Osteoblast (primary cell): ENCODE measurements around the gene GJA5. TPM values are rescaled to one million over a fixed set of nuclear protein-coding genes. Genes with fewer than 3 reads are reported as not detected.

Source experiments
- DNase-seq: peaks from one replicate; pipeline ENCODE4 v3.0.0; 2011; ENCODE audit warnings: low spot score, mixed read lengths; ENCODE audit not compliant: insufficient read length; ENCODE audit errors: missing footprints
- H2AFZ ChIP-seq: 2 replicates; pipeline ENCODE4 v1.6.0; 2011; ENCODE audit warnings: mild to moderate bottlenecking, low read length
- H3K27ac ChIP-seq: 2 replicates; pipeline ENCODE4 v1.5.1; 2011; ENCODE audit warnings: mild to moderate bottlenecking, low read depth, low read length, moderate library complexity
- H3K27me3 ChIP-seq: 2 replicates; pipeline ENCODE4 v1.6.0; 2012; ENCODE audit warnings: mild to moderate bottlenecking, control low read depth, inconsistent platforms, low read length, moderate library complexity; ENCODE audit not compliant: insufficient read depth
- H3K36me3 ChIP-seq: 2 replicates; pipeline ENCODE4 v1.5.1; 2011; ENCODE audit warnings: mild to moderate bottlenecking, low read length, control low read depth, moderate library complexity; ENCODE audit not compliant: insufficient read depth
- H3K4me1 ChIP-seq: 2 replicates; pipeline ENCODE4 v1.5.1; 2011; ENCODE audit warnings: mild to moderate bottlenecking, low read length, control low read depth, moderate library complexity; ENCODE audit not compliant: insufficient read depth
- H3K4me2 ChIP-seq: 2 replicates; pipeline ENCODE4 v1.6.0; 2011; ENCODE audit warnings: mild to moderate bottlenecking, low read length; ENCODE audit not compliant: insufficient read depth
- H3K4me3 ChIP-seq: fragments of 200-600 bp; sonication (generic); 3 replicates; pipeline ENCODE4 v1.5.1; 2012; ENCODE audit warnings: mild to moderate bottlenecking, low read length, inconsistent platforms; ENCODE audit not compliant: insufficient read depth
- H3K79me2 ChIP-seq: 2 replicates; pipeline ENCODE4 v1.6.0; 2012; ENCODE audit warnings: mild to moderate bottlenecking, low read length, control low read depth, inconsistent platforms; ENCODE audit not compliant: insufficient read depth
- H3K9me3 ChIP-seq: 2 replicates; pipeline ENCODE4 v1.5.1; 2011; ENCODE audit warnings: low read depth, low read length, control low read depth
- H4K20me1 ChIP-seq: 2 replicates; pipeline ENCODE4 v1.6.0; 2012; ENCODE audit warnings: mild to moderate bottlenecking, low read length, control low read depth; ENCODE audit not compliant: insufficient read depth
- total RNA-seq: library from RNA; depleted of rRNA; stranded (reverse); fragments of >200 nt; gene quantifications from 2 replicates; pipeline ENCODE4 v1.2.3, GENCODE V29; 2012
- TF ChIP-seq, protein P1 (sequence below): IDR thresholded peaks from 2 replicates; pipeline ENCODE4 v1.5.1; 2011; ENCODE audit warnings: mild to moderate bottlenecking, low read depth, low read length, moderate library complexity; ENCODE audit errors: extremely low read depth

Gene GJA5
- total RNA-seq, 1 donor: not detected

DNA sequence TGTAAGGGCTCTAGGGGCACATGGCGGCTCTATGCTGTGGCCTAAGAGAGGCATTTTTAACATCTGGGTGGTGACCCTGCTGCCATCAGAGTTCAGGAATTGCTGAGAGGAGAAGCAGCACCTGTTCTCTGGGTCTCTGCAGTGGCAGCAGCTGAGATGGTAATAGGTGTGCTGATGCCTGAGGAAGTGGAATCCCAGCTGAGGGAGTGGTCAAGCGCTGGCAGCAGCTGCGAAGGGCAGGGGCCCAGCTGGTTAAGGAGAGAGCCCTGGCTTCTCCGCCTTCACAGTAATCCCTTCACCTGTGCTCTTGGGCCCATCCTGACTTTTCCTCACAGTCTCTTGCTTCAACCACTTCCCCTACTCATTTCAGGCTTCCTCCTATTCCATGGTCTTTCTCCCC is 39.8 kb downstream of the GJA5 start:
- H3K9me3 ChIP-seq: no peaks in the 10 kb centered on the region
- H3K36me3 ChIP-seq: no peaks in the 10 kb centered on the region
- no peaks in the 10 kb centered on the region for H3K4me1 ChIP-seq
- no peak overlapping the region for H3K27ac ChIP-seq
- H3K27me3 ChIP-seq: no peaks in the 10 kb centered on the region
- no peak for DNase-seq
- no peak overlapping the region for H2AFZ ChIP-seq
- H3K79me2 ChIP-seq: no peaks in the 10 kb centered on the region
- no peaks in the 10 kb centered on the region for H4K20me1 ChIP-seq
- no peak overlapping the region for H3K4me2 ChIP-seq
- TF ChIP-seq, protein P1, sequence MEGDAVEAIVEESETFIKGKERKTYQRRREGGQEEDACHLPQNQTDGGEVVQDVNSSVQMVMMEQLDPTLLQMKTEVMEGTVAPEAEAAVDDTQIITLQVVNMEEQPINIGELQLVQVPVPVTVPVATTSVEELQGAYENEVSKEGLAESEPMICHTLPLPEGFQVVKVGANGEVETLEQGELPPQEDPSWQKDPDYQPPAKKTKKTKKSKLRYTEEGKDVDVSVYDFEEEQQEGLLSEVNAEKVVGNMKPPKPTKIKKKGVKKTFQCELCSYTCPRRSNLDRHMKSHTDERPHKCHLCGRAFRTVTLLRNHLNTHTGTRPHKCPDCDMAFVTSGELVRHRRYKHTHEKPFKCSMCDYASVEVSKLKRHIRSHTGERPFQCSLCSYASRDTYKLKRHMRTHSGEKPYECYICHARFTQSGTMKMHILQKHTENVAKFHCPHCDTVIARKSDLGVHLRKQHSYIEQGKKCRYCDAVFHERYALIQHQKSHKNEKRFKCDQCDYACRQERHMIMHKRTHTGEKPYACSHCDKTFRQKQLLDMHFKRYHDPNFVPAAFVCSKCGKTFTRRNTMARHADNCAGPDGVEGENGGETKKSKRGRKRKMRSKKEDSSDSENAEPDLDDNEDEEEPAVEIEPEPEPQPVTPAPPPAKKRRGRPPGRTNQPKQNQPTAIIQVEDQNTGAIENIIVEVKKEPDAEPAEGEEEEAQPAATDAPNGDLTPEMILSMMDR: no peak
- no peak overlapping the region for H3K4me3 ChIP-seq

GRCh38 chr1:147719711-147720225 is 40.6 kb downstream of the GJA5 start:
- Histone ChIP-seq H3K4me3 (no peak overlapping the region), H3K79me2 (no peaks in the 10 kb centered on the region), H2AFZ (no peak overlapping the region), H3K9me3 (no peaks in the 10 kb centered on the region), H3K4me1 (no peaks in the 10 kb centered on the region), H3K36me3 (no peaks in the 10 kb centered on the region), H3K27ac (no peak overlapping the region), H4K20me1 (no peaks in the 10 kb centered on the region), H3K27me3 (peaks cover 2% of the 10 kb centered on the region), H3K4me2 (no peak overlapping the region)
- no peak for DNase-seq
- TF ChIP-seq, protein P1: no peak

DNA sequence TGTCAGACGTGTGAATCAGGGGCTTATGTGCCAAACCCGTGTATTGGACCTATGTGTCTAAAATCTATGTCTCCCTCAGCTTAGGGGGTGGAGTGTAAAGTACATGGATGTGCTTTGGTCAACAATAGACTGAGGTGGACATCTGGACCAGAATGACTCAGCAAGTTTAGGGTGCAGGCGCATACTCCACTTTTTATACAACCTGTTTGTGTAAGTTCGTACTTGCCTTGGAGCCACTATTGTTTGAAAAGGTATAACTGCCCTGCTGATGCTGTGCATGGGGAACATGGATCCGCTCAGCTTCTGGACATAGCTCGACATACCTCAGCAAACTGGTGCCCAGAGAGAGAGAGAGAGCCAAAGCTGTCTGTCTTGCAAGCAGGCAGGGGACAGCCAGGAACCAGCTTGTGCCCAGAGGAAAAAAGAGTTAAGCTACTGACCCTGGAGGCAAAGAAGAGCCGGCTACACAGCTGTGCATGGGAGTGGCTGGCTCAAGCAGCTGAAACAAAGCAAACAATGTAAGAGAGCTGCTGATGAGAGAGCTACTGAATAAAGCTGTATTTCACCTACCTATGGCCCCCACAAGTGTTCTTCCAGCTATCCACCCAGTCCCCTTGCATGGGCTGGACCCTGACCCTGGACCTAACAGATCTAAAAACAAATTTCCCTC is 41.2 kb downstream of the GJA5 start:
- DNase-seq: no peak
- no peaks in the 10 kb centered on the region for H4K20me1 ChIP-seq
- H3K27me3 ChIP-seq: peaks cover 2% of the 10 kb centered on the region
- TF ChIP-seq, protein P1: no peak
- H3K4me3 ChIP-seq: no peak overlapping the region
- H3K79me2 ChIP-seq: no peaks in the 10 kb centered on the region
- no peaks in the 10 kb centered on the region for H3K9me3 ChIP-seq
- H3K4me2 ChIP-seq: no peak overlapping the region
- H2AFZ ChIP-seq: no peak overlapping the region
- no peaks in the 10 kb centered on the region for H3K4me1 ChIP-seq
- no peaks in the 10 kb centered on the region for H3K36me3 ChIP-seq
- H3K27ac ChIP-seq: no peak overlapping the region

DNA sequence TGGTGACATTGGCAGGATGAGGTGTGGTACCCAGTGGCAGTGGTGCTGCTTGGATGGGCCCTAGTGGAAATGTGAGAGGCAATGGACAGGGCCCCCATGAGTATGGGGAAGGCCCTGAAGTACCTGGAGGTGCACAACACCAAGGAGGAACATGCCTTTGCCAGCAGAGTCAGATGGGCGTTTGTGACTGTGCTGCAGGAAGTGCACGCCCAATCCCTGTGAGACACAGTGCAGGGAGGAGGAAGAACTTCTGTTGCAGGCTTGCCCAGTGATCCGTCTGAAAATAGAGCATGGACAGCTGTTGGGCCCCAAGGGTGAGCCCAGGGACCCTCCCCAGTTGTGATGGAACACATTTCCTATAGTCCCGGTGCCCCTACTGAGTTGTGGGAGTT is 42.7 kb downstream of the GJA5 start:
- no peak overlapping the region for H3K4me2 ChIP-seq
- no peaks in the 10 kb centered on the region for H3K9me3 ChIP-seq
- no peak overlapping the region for H3K4me3 ChIP-seq
- no peaks in the 10 kb centered on the region for H3K4me1 ChIP-seq
- H2AFZ ChIP-seq: no peak overlapping the region
- no peak overlapping the region for H3K27ac ChIP-seq
- H4K20me1 ChIP-seq: no peaks in the 10 kb centered on the region
- DNase-seq: no peak
- peaks cover 2% of the 10 kb centered on the region for H3K27me3 ChIP-seq
- no peaks in the 10 kb centered on the region for H3K79me2 ChIP-seq
- TF ChIP-seq, protein P1: no peak
- no peaks in the 10 kb centered on the region for H3K36me3 ChIP-seq
